Liver (tissue), 9 donors: ENCODE data around the gene SFTA2. TPM values are rescaled to one million over a fixed set of nuclear protein-coding genes. Genes with fewer than 3 reads are reported as not detected.

Experiments
- DNase-seq: peaks from one replicate; pipeline ENCODE4 v3.0.0-alpha.2; 2017; ENCODE audit warnings: low spot score
- H3K27ac ChIP-seq, 2 donors: one replicate each; pipeline ENCODE4 v1.7.0; 2013; ENCODE audit warnings: inconsistent platforms in 2 of 2, low read length in 2 of 2, control low read depth in 1 of 2, low read depth in 1 of 2, mild to moderate bottlenecking in 1 of 2
- H3K27me3 ChIP-seq, 4 donors: one replicate each; pipeline versions ENCODE4 v1.6.1 to v1.7.0; 2013; ENCODE audit warnings: low read length in 3 of 4, inconsistent platforms in 1 of 4, mild to moderate bottlenecking in 1 of 4, moderate library complexity in 1 of 4; ENCODE audit not compliant: control insufficient read depth in 4 of 4, insufficient read depth in 4 of 4
- H3K36me3 ChIP-seq, 4 donors: one replicate each; pipeline versions ENCODE4 v1.6.1 to v1.7.0; 2013; ENCODE audit warnings: low read length in 3 of 4, mild to moderate bottlenecking in 3 of 4, low read depth in 1 of 4, moderate library complexity in 1 of 4; ENCODE audit not compliant: control insufficient read depth in 4 of 4, insufficient read depth in 3 of 4
- H3K4me1 ChIP-seq, 4 donors: one replicate each; pipeline versions ENCODE4 v1.6.1 to v1.7.0; 2013; ENCODE audit warnings: low read length in 3 of 4, mild to moderate bottlenecking in 3 of 4, moderate library complexity in 1 of 4; ENCODE audit not compliant: control insufficient read depth in 4 of 4, insufficient read depth in 4 of 4
- H3K4me3 ChIP-seq, 3 donors: one replicate each; pipeline versions ENCODE4 v1.6.1 to v1.7.0; 2013; ENCODE audit warnings: low read length in 3 of 3, control low read depth in 1 of 3, low read depth in 1 of 3, mild to moderate bottlenecking in 1 of 3
- H3K9ac ChIP-seq, 2 donors: one replicate each; pipeline ENCODE4 v1.7.0; 2013; ENCODE audit warnings: low read length in 2 of 2, mild to moderate bottlenecking in 2 of 2, moderate library complexity in 2 of 2, control low read depth in 1 of 2, low read depth in 1 of 2
- H3K9me3 ChIP-seq, 4 donors: one replicate each; pipeline versions ENCODE4 v1.6.1 to v1.7.0; 2013; ENCODE audit warnings: low read length in 3 of 4; ENCODE audit not compliant: control insufficient read depth in 4 of 4
- EGR1 ChIP-seq, 2 donors: IDR thresholded peaks; 2 replicates each; pipeline ENCODE4 v1.6.1; 2016 to 2018; ENCODE audit warnings: antibody characterized with exemption in 2 of 2, low read depth in 2 of 2
- FOXA1 ChIP-seq: IDR thresholded peaks from 2 replicates; pipeline ENCODE4 v1.6.1; 2016; ENCODE audit warnings: antibody characterized with exemption
- FOXA2 ChIP-seq: IDR thresholded peaks from 2 replicates; pipeline ENCODE4 v1.6.1; 2016; ENCODE audit warnings: antibody characterized with exemption
- HNF4A ChIP-seq, 2 donors: conservative IDR thresholded peaks; 2 replicates each; pipeline ENCODE4 v1.6.1; 2016; ENCODE audit warnings: antibody characterized with exemption in 2 of 2, mild to moderate bottlenecking in 2 of 2
- HNF4G ChIP-seq: IDR thresholded peaks from 2 replicates; pipeline ENCODE4 v1.6.1; 2016; ENCODE audit warnings: antibody characterized with exemption
- JUND ChIP-seq, 2 donors: IDR thresholded peaks; 2 replicates each; pipeline ENCODE4 v1.6.1; 2016; ENCODE audit warnings: antibody characterized with exemption in 2 of 2
- NR2F2 ChIP-seq: IDR thresholded peaks from 2 replicates; pipeline ENCODE4 v1.6.1; 2016; ENCODE audit warnings: antibody characterized with exemption
- RAD21 ChIP-seq, 2 donors: IDR thresholded peaks; 2 replicates each; pipeline ENCODE4 v1.6.1; 2016; ENCODE audit warnings: antibody characterized with exemption in 2 of 2, mild to moderate bottlenecking in 2 of 2
- RXRA ChIP-seq, 2 donors: IDR thresholded peaks; 2 replicates each; pipeline ENCODE4 v1.6.1; 2017 to 2018; ENCODE audit warnings: antibody characterized with exemption in 2 of 2, mild to moderate bottlenecking in 1 of 2
- TAF1 ChIP-seq: conservative IDR thresholded peaks from 2 replicates; pipeline ENCODE4 v1.6.1; 2016; ENCODE audit warnings: antibody characterized with exemption, mild to moderate bottlenecking
- YY1 ChIP-seq: IDR thresholded peaks from 2 replicates; pipeline ENCODE4 v1.6.1; 2016; ENCODE audit warnings: antibody characterized with exemption, mild to moderate bottlenecking
- WGBS: extraction: QIAGEN DNeasy Blood & Tissue Kit; methylation state at CpG from one replicate; pipeline ENCODE4 v1.1.7; 2013; 5-methylcytosine and 5-hydroxymethylcytosine counted together
- polyA plus RNA-seq, 2 donors: library from polyadenylated mRNA; stranded (reverse) in 1 of 2; unstranded in 1 of 2; fragments of 200-250 nt in 1 of 2; fragments of >200 nt in 1 of 2; fragmentation: Nextera tagmentation in 1 of 2; extraction: Ambion mirVana in 1 of 2; gene quantifications; one replicate each; pipeline versions ENCODE4 v1.2.1 to v1.2.3, GENCODE V29; 2013 to 2015
- total RNA-seq, 2 donors: library from RNA; depleted of rRNA; stranded (reverse); fragments of >200 nt; gene quantifications; one replicate each; pipeline ENCODE4 v1.2.3, GENCODE V29; 2014
- TF ChIP-seq, protein P1 (sequence below): IDR thresholded peaks from 2 replicates; pipeline ENCODE4 v1.6.1; 2016; ENCODE audit warnings: antibody characterized with exemption
- TF ChIP-seq, protein P2 (sequence below): fragments of 150-350 bp; IDR thresholded peaks from 2 replicates; pipeline ENCODE4 v1.5.1; 2017; ENCODE audit warnings: improper control_type of control experiment, low read depth, low read length; ENCODE audit not compliant: missing input control
- TF ChIP-seq, protein P3 (sequence below): IDR thresholded peaks from 2 replicates; pipeline ENCODE4 v1.6.1; 2016; ENCODE audit warnings: antibody characterized with exemption
- TF ChIP-seq, protein P4 (sequence below): IDR thresholded peaks from 2 replicates; pipeline ENCODE4 v1.6.1; 2016; ENCODE audit warnings: antibody characterized with exemption, mild to moderate bottlenecking
- donor health status: healthy.
- donor health status: healthy.
- donor health status: healthy.
- donor health status: healthy.
- donor health status: healthy.

SFTA2 gene
- total and polyA plus RNA-seq, 4 donors, result 0.60 TPM; not detected in 3

GRCh38 chr6:30963641-30964040 lies 31.7 kb upstream of the SFTA2 start:
- Histone ChIP-seq H3K4me1 (no peaks in the 10 kb centered on the region), H3K9me3 (no peaks in the 10 kb centered on the region), H3K36me3 (no peaks in the 10 kb centered on the region), H3K4me3 (no peak overlapping the region), H3K9ac (no peak overlapping the region), H3K27me3 (no peaks in the 10 kb centered on the region), H3K27ac (no peak overlapping the region)
- no peak for DNase-seq
- 77% methylated on average over 6 of the region's 6 CpGs for WGBS
- TF ChIP-seq HNF4G, result no peak
- no peak for TF ChIP-seq HNF4A (conservative IDR thresholded peaks at IDR 0.05)
- TF ChIP-seq, protein P1, sequence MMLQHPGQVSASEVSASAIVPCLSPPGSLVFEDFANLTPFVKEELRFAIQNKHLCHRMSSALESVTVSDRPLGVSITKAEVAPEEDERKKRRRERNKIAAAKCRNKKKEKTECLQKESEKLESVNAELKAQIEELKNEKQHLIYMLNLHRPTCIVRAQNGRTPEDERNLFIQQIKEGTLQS, result no peak
- TF ChIP-seq, protein P2, sequence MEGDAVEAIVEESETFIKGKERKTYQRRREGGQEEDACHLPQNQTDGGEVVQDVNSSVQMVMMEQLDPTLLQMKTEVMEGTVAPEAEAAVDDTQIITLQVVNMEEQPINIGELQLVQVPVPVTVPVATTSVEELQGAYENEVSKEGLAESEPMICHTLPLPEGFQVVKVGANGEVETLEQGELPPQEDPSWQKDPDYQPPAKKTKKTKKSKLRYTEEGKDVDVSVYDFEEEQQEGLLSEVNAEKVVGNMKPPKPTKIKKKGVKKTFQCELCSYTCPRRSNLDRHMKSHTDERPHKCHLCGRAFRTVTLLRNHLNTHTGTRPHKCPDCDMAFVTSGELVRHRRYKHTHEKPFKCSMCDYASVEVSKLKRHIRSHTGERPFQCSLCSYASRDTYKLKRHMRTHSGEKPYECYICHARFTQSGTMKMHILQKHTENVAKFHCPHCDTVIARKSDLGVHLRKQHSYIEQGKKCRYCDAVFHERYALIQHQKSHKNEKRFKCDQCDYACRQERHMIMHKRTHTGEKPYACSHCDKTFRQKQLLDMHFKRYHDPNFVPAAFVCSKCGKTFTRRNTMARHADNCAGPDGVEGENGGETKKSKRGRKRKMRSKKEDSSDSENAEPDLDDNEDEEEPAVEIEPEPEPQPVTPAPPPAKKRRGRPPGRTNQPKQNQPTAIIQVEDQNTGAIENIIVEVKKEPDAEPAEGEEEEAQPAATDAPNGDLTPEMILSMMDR, result no peak
- TF ChIP-seq EGR1 (IDR thresholded peaks at IDR 0.05; ENCODE audit: low read depth in 2 of 2), result no peak

GRCh38 chr6:30962716-30963115 lies 30.7 kb upstream of the SFTA2 start:
- no peaks in the 10 kb centered on the region for H3K9me3 ChIP-seq
- H3K27ac ChIP-seq, result no peak overlapping the region
- no peaks in the 10 kb centered on the region for H3K27me3 ChIP-seq
- no peak overlapping the region for H3K9ac ChIP-seq
- no peak for DNase-seq
- no peaks in the 10 kb centered on the region for H3K36me3 ChIP-seq
- H3K4me3 ChIP-seq, result no peak overlapping the region
- H3K4me1 ChIP-seq, result no peaks in the 10 kb centered on the region
- TF ChIP-seq EGR1 (IDR thresholded peaks at IDR 0.05; ENCODE audit: low read depth in 2 of 2), result no peak
- TF ChIP-seq NR2F2, result no peak
- TF ChIP-seq TAF1, result no peak
- TF ChIP-seq, protein P3, sequence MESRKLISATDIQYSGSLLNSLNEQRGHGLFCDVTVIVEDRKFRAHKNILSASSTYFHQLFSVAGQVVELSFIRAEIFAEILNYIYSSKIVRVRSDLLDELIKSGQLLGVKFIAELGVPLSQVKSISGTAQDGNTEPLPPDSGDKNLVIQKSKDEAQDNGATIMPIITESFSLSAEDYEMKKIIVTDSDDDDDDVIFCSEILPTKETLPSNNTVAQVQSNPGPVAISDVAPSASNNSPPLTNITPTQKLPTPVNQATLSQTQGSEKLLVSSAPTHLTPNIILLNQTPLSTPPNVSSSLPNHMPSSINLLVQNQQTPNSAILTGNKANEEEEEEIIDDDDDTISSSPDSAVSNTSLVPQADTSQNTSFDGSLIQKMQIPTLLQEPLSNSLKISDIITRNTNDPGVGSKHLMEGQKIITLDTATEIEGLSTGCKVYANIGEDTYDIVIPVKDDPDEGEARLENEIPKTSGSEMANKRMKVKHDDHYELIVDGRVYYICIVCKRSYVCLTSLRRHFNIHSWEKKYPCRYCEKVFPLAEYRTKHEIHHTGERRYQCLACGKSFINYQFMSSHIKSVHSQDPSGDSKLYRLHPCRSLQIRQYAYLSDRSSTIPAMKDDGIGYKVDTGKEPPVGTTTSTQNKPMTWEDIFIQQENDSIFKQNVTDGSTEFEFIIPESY, result no peak
- no peak for TF ChIP-seq FOXA2
- no peak for TF ChIP-seq RAD21 (IDR thresholded peaks at IDR 0.05)
- TF ChIP-seq HNF4A (conservative IDR thresholded peaks at IDR 0.05), result no peak
- TF ChIP-seq, protein P4, sequence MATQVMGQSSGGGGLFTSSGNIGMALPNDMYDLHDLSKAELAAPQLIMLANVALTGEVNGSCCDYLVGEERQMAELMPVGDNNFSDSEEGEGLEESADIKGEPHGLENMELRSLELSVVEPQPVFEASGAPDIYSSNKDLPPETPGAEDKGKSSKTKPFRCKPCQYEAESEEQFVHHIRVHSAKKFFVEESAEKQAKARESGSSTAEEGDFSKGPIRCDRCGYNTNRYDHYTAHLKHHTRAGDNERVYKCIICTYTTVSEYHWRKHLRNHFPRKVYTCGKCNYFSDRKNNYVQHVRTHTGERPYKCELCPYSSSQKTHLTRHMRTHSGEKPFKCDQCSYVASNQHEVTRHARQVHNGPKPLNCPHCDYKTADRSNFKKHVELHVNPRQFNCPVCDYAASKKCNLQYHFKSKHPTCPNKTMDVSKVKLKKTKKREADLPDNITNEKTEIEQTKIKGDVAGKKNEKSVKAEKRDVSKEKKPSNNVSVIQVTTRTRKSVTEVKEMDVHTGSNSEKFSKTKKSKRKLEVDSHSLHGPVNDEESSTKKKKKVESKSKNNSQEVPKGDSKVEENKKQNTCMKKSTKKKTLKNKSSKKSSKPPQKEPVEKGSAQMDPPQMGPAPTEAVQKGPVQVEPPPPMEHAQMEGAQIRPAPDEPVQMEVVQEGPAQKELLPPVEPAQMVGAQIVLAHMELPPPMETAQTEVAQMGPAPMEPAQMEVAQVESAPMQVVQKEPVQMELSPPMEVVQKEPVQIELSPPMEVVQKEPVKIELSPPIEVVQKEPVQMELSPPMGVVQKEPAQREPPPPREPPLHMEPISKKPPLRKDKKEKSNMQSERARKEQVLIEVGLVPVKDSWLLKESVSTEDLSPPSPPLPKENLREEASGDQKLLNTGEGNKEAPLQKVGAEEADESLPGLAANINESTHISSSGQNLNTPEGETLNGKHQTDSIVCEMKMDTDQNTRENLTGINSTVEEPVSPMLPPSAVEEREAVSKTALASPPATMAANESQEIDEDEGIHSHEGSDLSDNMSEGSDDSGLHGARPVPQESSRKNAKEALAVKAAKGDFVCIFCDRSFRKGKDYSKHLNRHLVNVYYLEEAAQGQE, result no peak
- TF ChIP-seq YY1, result no peak
- TF ChIP-seq FOXA1, result no peak
- TF ChIP-seq RXRA (IDR thresholded peaks at IDR 0.05), result no peak
- no peak for TF ChIP-seq JUND (IDR thresholded peaks at IDR 0.05)
- TF ChIP-seq, protein P1, result no peak
